SH-SY5Y (cell line): ENCODE data around the gene ZBED4.

Source experiments
- GATA2 ChIP-seq: IDR thresholded peaks from 2 replicates; pipeline ENCODE4 v1.6.1; 2011; ENCODE audit warnings: mild to moderate bottlenecking, low read depth, low read length
- GATA3 ChIP-seq: IDR thresholded peaks from 2 replicates; pipeline ENCODE4 v1.6.1; 2011; ENCODE audit warnings: low read depth, mild to moderate bottlenecking, low read length, moderate library complexity

DNA sequence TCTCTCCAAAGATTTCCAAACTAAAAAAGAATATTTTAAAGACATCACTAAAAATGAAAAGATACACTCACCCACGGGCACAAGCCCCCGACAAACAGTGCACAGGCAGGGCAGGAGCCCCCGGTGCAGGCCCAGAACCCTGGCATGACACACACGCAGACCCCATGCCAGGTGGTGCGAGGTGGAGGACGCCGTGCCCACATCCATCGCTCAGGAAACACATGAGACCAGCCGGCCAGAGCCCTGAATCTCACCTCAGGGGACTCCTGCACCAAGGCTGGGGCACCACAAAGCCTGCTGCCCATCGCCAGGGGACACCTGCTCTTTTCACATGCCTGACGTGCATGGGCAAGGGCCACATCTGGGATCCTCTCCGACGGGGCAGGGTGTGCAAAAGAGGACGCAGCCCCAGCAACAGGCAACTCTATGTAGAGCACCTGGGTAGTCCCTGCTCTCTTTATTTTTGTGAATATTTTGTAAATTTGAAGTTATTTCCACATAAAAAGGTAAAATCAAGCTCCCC lies 39.4 kb upstream of the ZBED4 start:
- no peak for TF ChIP-seq GATA2
- no peak for TF ChIP-seq GATA3
